HepG2 (cell line): ENCODE results near the gene MAP1LC3B. TPM values are rescaled to one million over a fixed set of nuclear protein-coding genes. Genes with fewer than 3 reads are reported as not detected.
"Not testable (repeated sequence)": the region's sequence is repeated elsewhere in the genome, so short reads cannot be mapped to it uniquely, and the experiment has no call there.

Source experiments
- ATAC-seq: fragments of 200-7000 bp; cut with Tn5 transposase; 3 replicates; pipeline ENCODE4 v1.9.1; 2020; ENCODE audit warnings: mild to moderate bottlenecking, moderate library complexity
- BruUV-seq: library from RNA; stranded (reverse); fragments of 400-500 nt; replicated peaks from 2 replicates; lab custom pipeline; 2021; lab: Mats Ljungman, UMichigan
- CTCF ChIA-PET: fragments of 300-600 bp; formaldehyde crosslinking; extraction: SDS; loops from one replicate; lab custom pipeline; 2021; ENCODE audit warnings: low total read pairs, inconsistent platforms, low intra/inter-chr PET ratio; lab: Yijun Ruan, JAX
- POLR2A ChIA-PET: fragments of 350-600 bp; sonication (Branson Sonifier 250); formaldehyde crosslinking; loops from one replicate; lab custom pipeline; 2020; ENCODE audit warnings: antibody characterized with exemption, inconsistent platforms; lab: Yijun Ruan, JAX
- DNase-seq: peaks from one replicate; pipeline ENCODE4 v3.0.0-alpha.2; 2015; ENCODE audit warnings: low spot score
- FAIRE-seq: peaks from 3 replicates; lab custom pipeline; 2011; peaks lifted over from hg19 to GRCh38; lab: Jason Lieb, UNC
- H2AFZ ChIP-seq: one replicate; pipeline ENCODE4 v1.6.1; 2011; ENCODE audit warnings: low read length, inconsistent platforms
- H3K27ac ChIP-seq: fragments of 300-600 bp; 3 replicates; pipeline ENCODE4 v1.8.0; 2011; ENCODE audit warnings: mixed run types, mild to moderate bottlenecking, mixed read lengths, low read length, inconsistent platforms; ENCODE audit not compliant: insufficient read depth; ENCODE audit errors: extremely low read length
- H3K27me3 ChIP-seq, 2 experiments: fragments of 200-600 bp in 1 of 2; 2 replicates in 1 of 2; 3 replicates in 1 of 2; pipeline versions ENCODE4 v1.6.0 to v1.8.0; 2011; ENCODE audit warnings: low read length in 2 of 2, mild to moderate bottlenecking in 2 of 2, moderate library complexity in 2 of 2, inconsistent platforms in 1 of 2; ENCODE audit not compliant: insufficient read depth in 2 of 2, control insufficient read depth in 1 of 2
- H3K36me3 ChIP-seq, 2 experiments: fragments of 200-600 bp in 1 of 2; replicated peaks in 1 of 2; 2 replicates in 1 of 2; 3 replicates in 1 of 2; pipeline versions ENCODE4 v1.5.1 to v1.8.0; 2011; ENCODE audit warnings: low read length in 2 of 2, inconsistent platforms in 1 of 2; ENCODE audit not compliant: insufficient read depth in 2 of 2, control insufficient read depth in 1 of 2
- H3K4me1 ChIP-seq: 2 replicates; pipeline ENCODE4 v1.5.1; 2012; ENCODE audit warnings: low read length, inconsistent platforms; ENCODE audit not compliant: insufficient read depth
- H3K4me2 ChIP-seq: 2 replicates; pipeline ENCODE4 v1.6.0; 2011; ENCODE audit warnings: low read depth, low read length, inconsistent platforms
- H3K4me3 ChIP-seq, 3 experiments: fragments of 200-600 bp in 1 of 3; sonication (generic), shearing (Covaris generic) in 1 of 3; replicated peaks in 1 of 3; 2 replicates each; pipeline ENCODE4 v1.5.1; 2011 to 2016; ENCODE audit warnings: low read length in 3 of 3, inconsistent platforms in 2 of 3, low read depth in 2 of 3, mild to moderate bottlenecking in 2 of 3, control low read depth in 1 of 3, mixed read lengths in 1 of 3; ENCODE audit not compliant: insufficient read depth in 1 of 3
- H3K79me2 ChIP-seq: one replicate; pipeline ENCODE4 v1.6.1; 2011; ENCODE audit warnings: low read length, inconsistent platforms; ENCODE audit not compliant: insufficient read depth
- H3K9ac ChIP-seq: 2 replicates; pipeline ENCODE4 v1.6.0; 2011; ENCODE audit warnings: mild to moderate bottlenecking, low read depth, low read length, inconsistent platforms; ENCODE audit not compliant: insufficient read depth
- H3K9me3 ChIP-seq: 2 replicates; pipeline ENCODE4 v1.5.1; 2012; ENCODE audit warnings: mild to moderate bottlenecking, low read length
- H4K20me1 ChIP-seq: 2 replicates; pipeline ENCODE4 v1.6.0; 2011; ENCODE audit warnings: inconsistent platforms, mild to moderate bottlenecking, low read length, moderate library complexity; ENCODE audit not compliant: insufficient read depth
- CBFB ChIP-seq: sonication (generic); formaldehyde crosslinking; IDR thresholded peaks from 2 replicates; pipeline ENCODE4 v1.4.0; 2020; ENCODE audit warnings: missing genetic modification reagents
- ELF3 ChIP-seq: IDR thresholded peaks from 2 replicates; pipeline ENCODE4 v1.6.1; 2016; ENCODE audit warnings: missing genetic modification reagents, missing compliant biosample characterization
- FOXA1 ChIP-seq, 2 experiments: fragments of 450-650 bp in 1 of 2; sonication (generic) in 1 of 2; formaldehyde crosslinking in 1 of 2; IDR thresholded peaks; 2 replicates each; pipeline versions ENCODE4 v1.4.0 to v1.6.1; 2016 to 2020; ENCODE audit warnings: missing genetic modification reagents in 1 of 2
- FOXO1 ChIP-seq: sonication (generic); formaldehyde crosslinking; IDR thresholded peaks from 2 replicates; pipeline ENCODE4 v1.4.0; 2020; ENCODE audit warnings: missing genetic modification reagents
- GATAD1 ChIP-seq: IDR thresholded peaks from 2 replicates; pipeline ENCODE4 v1.6.1; 2016; ENCODE audit warnings: missing genetic modification reagents, missing compliant biosample characterization
- HNF4A ChIP-seq: sonication (generic); formaldehyde crosslinking; IDR thresholded peaks from 2 replicates; pipeline ENCODE4 v1.4.0; 2020; ENCODE audit warnings: missing genetic modification reagents
- HOMEZ ChIP-seq: IDR thresholded peaks from 2 replicates; pipeline ENCODE4 v1.6.1; 2016; ENCODE audit warnings: low read depth
- ISL2 ChIP-seq: sonication (generic); formaldehyde crosslinking; IDR thresholded peaks from 2 replicates; pipeline ENCODE4 v1.5.0; 2020; ENCODE audit warnings: missing genetic modification reagents
- MIER3 ChIP-seq: IDR thresholded peaks from 2 replicates; pipeline ENCODE4 v1.6.1; 2016; ENCODE audit warnings: missing compliant biosample characterization, borderline replicate concordance
- NR2F1 ChIP-seq, 2 experiments: fragments of 450-650 bp in 1 of 2; formaldehyde crosslinking in 1 of 2; IDR thresholded peaks; 2 replicates each; pipeline versions ENCODE4 v1.5.0 to v1.6.1; 2016 to 2020; ENCODE audit warnings: mild to moderate bottlenecking in 1 of 2, missing compliant biosample characterization in 1 of 2, missing genetic modification reagents in 1 of 2, moderate library complexity in 1 of 2
- TEAD3 ChIP-seq: optimal IDR thresholded peaks from 2 replicates; pipeline ENCODE3; 2016; ENCODE audit warnings: borderline replicate concordance
- WIZ ChIP-seq: sonication (generic); formaldehyde crosslinking; IDR thresholded peaks from 2 replicates; pipeline ENCODE4 v1.5.1; 2020; ENCODE audit warnings: mild to moderate bottlenecking, missing genetic modification reagents
- ZEB1 ChIP-seq: IDR thresholded peaks from 2 replicates; pipeline ENCODE4 v1.6.1; 2012; ENCODE audit warnings: mild to moderate bottlenecking, low read depth, inconsistent platforms; ENCODE audit not compliant: insufficient replicate concordance
- ZNF292 ChIP-seq: sonication (generic); formaldehyde crosslinking; IDR thresholded peaks from 2 replicates; pipeline ENCODE4 v1.8.1; 2022; ENCODE audit warnings: mild to moderate bottlenecking, low read depth, missing genetic modification reagents, borderline replicate concordance
- WGBS: methylation state at CpG from one replicate; pipeline ENCODE4 v1.1.6; 2017; ENCODE audit warnings: low lambda C conversion rate; 5-methylcytosine and 5-hydroxymethylcytosine counted together
- in situ Hi-C: cut with HindIII; loops from 2 replicates; pipeline ENCODE4 v1.10.0; 2017; ENCODE audit warnings: low pct_unique_long_range_greater_than_20kb; ENCODE audit not compliant: extremely low pct_ligation_motif_present
- intact Hi-C: fragments of 100-400 bp; cut with micrococcal nuclease; formaldehyde crosslinking; loops from one replicate; pipeline ENCODE4 v1.10.0; 2022; ENCODE audit not compliant: unreplicated experiment
- polyA plus RNA-seq, 8 experiments: library from polyadenylated mRNA; depleted of rRNA in 3 of 8; stranded (reverse) in 7 of 8; unstranded in 1 of 8; fragments of >200 nt; fragmentation: Illumina TruSeq in 4 of 8; extraction: Trizol in 4 of 8; gene quantifications; 2 replicates each; pipeline versions ENCODE4 v1.2.1 to v1.2.3, GENCODE V29; 2011 to 2016; ENCODE audit warnings: low read depth in 4 of 8, missing spikeins in 1 of 8, mixed read lengths in 1 of 8; ENCODE audit not compliant: insufficient read depth in 1 of 8
- total RNA-seq, 5 experiments: library from RNA; depleted of rRNA; stranded (reverse); fragments of >200 nt; fragmentation: Illumina TruSeq; extraction: Trizol; gene quantifications; 2 replicates each; pipeline ENCODE4 v1.2.3, GENCODE V29; 2016; ENCODE audit warnings: low read depth in 1 of 5
- TF ChIP-seq, protein P1 (sequence below): IDR thresholded peaks from 2 replicates; pipeline ENCODE4 v1.4.0; 2020; ENCODE audit warnings: mild to moderate bottlenecking, missing genetic modification reagents
- TF ChIP-seq, protein P2 (sequence below): IDR thresholded peaks from 2 replicates; pipeline ENCODE4 v1.6.1; 2012; ENCODE audit warnings: low read depth, low read length, improper control_type of control experiment
- TF ChIP-seq, protein P3 (sequence below): IDR thresholded peaks from 2 replicates; pipeline ENCODE4 v1.6.1; 2016; ENCODE audit warnings: mild to moderate bottlenecking, missing biosample characterization, missing genetic modification reagents

MAP1LC3B gene
- total and polyA plus RNA-seq, 2 of the 13 experiments (the other 11 are each of a cell fraction or from before 2014, with no cell fraction given), result 15.7 to 37.4 TPM

DNA sequence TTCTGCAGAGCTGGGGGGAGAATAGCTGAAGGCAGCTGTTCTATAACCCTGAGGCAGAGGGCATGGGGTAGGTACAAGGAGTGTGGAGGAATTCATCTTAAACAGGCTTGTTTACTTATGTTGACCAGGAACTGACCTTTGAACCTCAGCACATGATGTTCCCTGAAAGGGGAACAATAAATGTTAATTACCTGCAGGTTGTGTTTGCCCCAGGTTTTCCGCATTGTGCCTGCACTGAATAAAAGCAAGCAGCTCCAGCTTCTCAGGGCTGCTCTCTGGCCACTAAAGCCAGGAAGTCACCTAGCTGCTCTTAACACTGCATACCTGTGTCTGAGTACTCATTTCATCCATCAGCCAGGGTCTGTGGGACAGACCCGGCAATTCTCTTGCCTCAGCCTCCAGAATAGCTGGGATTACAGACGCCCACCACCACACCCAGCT lies 12.8 kb upstream of the MAP1LC3B start:
- Histone ChIP-seq H3K4me3 (peak overlapping the region; percentile 82 to 96 (median 84)), H3K9ac (peak overlapping the region; percentile 81), H3K79me2 (peaks cover 86% of the 10 kb centered on the region), H3K27ac (peak overlapping the region; percentile 100), H4K20me1 (peaks cover 78% of the 10 kb centered on the region), H3K4me2 (peak overlapping the region; percentile 98), H3K4me1 (peaks cover 64% of the 10 kb centered on the region), H3K36me3 (peaks cover 16 to 44% of the 10 kb centered on the region in 2 experiments)
- WGBS, result 11% methylated on average over 3 of the region's 3 CpGs
- POLR2A ChIA-PET, result interaction anchor here (0.8 to 14.0 kb wide), 11 partner anchors 9 to 61 kb away, joined by 3 to 265 read pairs (median 4); partner anchors contain the start of genes C16orf95 and MAP1LC3B
- FAIRE-seq, BruUV-seq, CTCF ChIA-PET, H3K27me3 ChIP-seq, H3K9me3 ChIP-seq, intact Hi-C loops, H2AFZ ChIP-seq, ATAC-seq: not testable (repeated sequence)
- DNase-seq, result peak; percentile 89
- in situ Hi-C loops, result loop anchor here (25.0 kb wide), 1 partner anchor 483 kb away; the partner anchor contains the start of gene SLC7A5
- peak; percentile 60; the same call in 1 of the 2 replicates for TF ChIP-seq CBFB (CRISPR knock-in tag)
- TF ChIP-seq WIZ (CRISPR knock-in tag), result 0 out of 2 replicates have a peak, but pooled peaks have one; percentile 46
- peak; percentile 52; the same call in 1 of the 2 replicates for TF ChIP-seq ZNF292 (CRISPR knock-in tag)
- TF ChIP-seq, protein P1, sequence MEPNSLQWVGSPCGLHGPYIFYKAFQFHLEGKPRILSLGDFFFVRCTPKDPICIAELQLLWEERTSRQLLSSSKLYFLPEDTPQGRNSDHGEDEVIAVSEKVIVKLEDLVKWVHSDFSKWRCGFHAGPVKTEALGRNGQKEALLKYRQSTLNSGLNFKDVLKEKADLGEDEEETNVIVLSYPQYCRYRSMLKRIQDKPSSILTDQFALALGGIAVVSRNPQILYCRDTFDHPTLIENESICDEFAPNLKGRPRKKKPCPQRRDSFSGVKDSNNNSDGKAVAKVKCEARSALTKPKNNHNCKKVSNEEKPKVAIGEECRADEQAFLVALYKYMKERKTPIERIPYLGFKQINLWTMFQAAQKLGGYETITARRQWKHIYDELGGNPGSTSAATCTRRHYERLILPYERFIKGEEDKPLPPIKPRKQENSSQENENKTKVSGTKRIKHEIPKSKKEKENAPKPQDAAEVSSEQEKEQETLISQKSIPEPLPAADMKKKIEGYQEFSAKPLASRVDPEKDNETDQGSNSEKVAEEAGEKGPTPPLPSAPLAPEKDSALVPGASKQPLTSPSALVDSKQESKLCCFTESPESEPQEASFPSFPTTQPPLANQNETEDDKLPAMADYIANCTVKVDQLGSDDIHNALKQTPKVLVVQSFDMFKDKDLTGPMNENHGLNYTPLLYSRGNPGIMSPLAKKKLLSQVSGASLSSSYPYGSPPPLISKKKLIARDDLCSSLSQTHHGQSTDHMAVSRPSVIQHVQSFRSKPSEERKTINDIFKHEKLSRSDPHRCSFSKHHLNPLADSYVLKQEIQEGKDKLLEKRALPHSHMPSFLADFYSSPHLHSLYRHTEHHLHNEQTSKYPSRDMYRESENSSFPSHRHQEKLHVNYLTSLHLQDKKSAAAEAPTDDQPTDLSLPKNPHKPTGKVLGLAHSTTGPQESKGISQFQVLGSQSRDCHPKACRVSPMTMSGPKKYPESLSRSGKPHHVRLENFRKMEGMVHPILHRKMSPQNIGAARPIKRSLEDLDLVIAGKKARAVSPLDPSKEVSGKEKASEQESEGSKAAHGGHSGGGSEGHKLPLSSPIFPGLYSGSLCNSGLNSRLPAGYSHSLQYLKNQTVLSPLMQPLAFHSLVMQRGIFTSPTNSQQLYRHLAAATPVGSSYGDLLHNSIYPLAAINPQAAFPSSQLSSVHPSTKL (CRISPR knock-in tag), result peak; percentile 93
- peak; percentile 51; the same call in 1 of the 2 replicates for TF ChIP-seq MIER3 (CRISPR knock-in tag)
- TF ChIP-seq HNF4A (CRISPR knock-in tag), result peak; percentile 94
- TF ChIP-seq NR2F1 (CRISPR knock-in tag; IDR thresholded peaks at IDR 0.05), result peak; percentile 73 to 86; a peak in 3 of 4 replicates
- TF ChIP-seq, protein P2, sequence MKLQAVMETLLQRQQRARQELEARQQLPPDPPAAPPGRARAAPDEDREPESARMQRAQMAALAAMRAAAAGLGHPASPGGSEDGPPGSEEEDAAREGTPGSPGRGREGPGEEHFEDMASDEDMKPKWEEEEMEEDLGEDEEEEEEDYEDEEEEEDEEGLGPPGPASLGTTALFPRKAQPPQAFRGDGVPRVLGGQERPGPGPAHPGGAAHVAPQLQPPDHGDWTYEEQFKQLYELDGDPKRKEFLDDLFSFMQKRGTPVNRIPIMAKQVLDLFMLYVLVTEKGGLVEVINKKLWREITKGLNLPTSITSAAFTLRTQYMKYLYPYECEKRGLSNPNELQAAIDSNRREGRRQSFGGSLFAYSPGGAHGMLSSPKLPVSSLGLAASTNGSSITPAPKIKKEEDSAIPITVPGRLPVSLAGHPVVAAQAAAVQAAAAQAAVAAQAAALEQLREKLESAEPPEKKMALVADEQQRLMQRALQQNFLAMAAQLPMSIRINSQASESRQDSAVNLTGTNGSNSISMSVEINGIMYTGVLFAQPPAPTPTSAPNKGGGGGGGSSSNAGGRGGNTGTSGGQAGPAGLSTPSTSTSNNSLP, result peak; percentile 45; the same call in 1 of the 2 replicates
- TF ChIP-seq TEAD3 (CRISPR knock-in tag), result peak; percentile 89
- TF ChIP-seq GATAD1 (CRISPR knock-in tag), result peak; percentile 42; the same call in 1 of the 2 replicates
- TF ChIP-seq, protein P3, sequence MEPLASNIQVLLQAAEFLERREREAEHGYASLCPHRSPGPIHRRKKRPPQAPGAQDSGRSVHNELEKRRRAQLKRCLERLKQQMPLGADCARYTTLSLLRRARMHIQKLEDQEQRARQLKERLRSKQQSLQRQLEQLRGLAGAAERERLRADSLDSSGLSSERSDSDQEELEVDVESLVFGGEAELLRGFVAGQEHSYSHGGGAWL (CRISPR knock-in tag), result 0 out of 2 replicates have a peak, but pooled peaks have one; percentile 29
- TF ChIP-seq HOMEZ (CRISPR knock-in tag), result peak; percentile 17; the same call in 1 of the 2 replicates
- peak; percentile 51 for TF ChIP-seq FOXA1 (IDR thresholded peaks at IDR 0.05)
- TF ChIP-seq FOXA1 (CRISPR knock-in tag; IDR thresholded peaks at IDR 0.05), result peak; percentile 95
- peak; percentile 69; the same call in 1 of the 2 replicates for TF ChIP-seq FOXO1 (CRISPR knock-in tag)
- TF ChIP-seq ELF3 (CRISPR knock-in tag), result peak; percentile 81
- peak; percentile 78 for TF ChIP-seq ISL2
- peak; percentile 56 for TF ChIP-seq ZEB1
